ENCODE data around the gene ETV3L. TPM values are rescaled to one million over a fixed set of nuclear protein-coding genes. Genes with fewer than 3 reads are reported as not detected.
"Not testable (repeated sequence)": the region's sequence is repeated elsewhere in the genome, so short reads cannot be mapped to it uniquely, and the experiment has no call there.

The ETV3L gene
- total and polyA plus RNA-seq, 3 donors from 2014 or later, result 0.16 TPM; not detected in 2

DNA sequence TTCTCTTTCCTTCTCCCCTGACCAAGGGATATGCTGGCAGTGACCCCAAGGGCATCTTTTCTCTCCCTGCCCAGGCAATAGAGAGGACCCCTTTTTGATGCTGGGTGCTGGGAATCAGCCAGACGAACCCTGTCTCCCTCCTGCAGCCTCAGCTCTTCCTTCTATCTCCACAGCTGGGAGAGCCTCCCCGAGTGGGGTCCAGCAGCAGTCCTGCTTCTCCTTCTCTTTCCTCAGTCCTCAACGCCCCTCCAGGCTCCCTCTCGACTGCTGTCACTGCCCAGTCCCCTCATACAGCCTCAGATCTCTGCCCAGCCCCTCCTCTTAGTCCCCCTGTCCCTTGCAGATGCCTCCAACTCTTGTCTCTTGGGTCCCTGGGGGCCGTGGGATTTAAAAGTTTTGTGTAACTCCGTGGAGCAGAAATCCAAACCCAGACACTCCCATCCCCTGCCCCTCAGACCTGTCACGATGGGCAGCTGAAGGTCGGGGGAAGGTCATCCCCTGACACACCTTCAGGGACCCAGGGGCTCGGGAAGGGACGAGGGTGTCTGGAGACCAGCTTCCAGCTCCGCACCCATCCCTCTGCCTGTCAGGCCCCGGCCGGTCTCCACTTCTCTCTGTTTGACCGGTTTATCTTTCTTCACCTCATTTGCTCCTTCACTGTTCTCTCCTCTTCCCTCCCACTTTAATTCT lies 5.8 kb upstream of the ETV3L start:
- intact Hi-C loops (cut with DNase I; ENCODE audit: low total_unique reads), result no loop called here
- WGBS, 2 donors, result 72 to 73% methylated on average over 14 of the region's 14 CpGs
- DNase-seq, result no peak
- Histone ChIP-seq H3K4me1 (no peaks in the 10 kb centered on the region), H3K4me3 (no peak overlapping the region), H3K9me3 (no peaks in the 10 kb centered on the region), H3K27me3 (no peaks in the 10 kb centered on the region), H3K27ac (no peak overlapping the region), H3K36me3 (ENCODE audit: low read depth, missing control alignments) (no peaks in the 10 kb centered on the region)
- TF ChIP-seq POLR2A (IDR thresholded peaks at IDR 0.05), result no peak
- no peak for TF ChIP-seq CTCF (IDR thresholded peaks at IDR 0.05)

- intact Hi-C loops (cut with DNase I; ENCODE audit: low total_unique reads), result no loop called here
These were observed 5.1 kb upstream of the ETV3L start for GRCh38 chr1:157104598-157105293.

GRCh38 chr1:157103268-157103667 lies 3.7 kb upstream of the ETV3L start:
- intact Hi-C loops (cut with DNase I; ENCODE audit: low total_unique reads), result no loop called here
- H3K27ac ChIP-seq, result no peak overlapping the region
- no peaks in the 10 kb centered on the region for H3K36me3 ChIP-seq (ENCODE audit: low read depth, missing control alignments)
- H3K9me3 ChIP-seq, result no peaks in the 10 kb centered on the region
- no peaks in the 10 kb centered on the region for H3K4me1 ChIP-seq
- no peak overlapping the region for H3K4me3 ChIP-seq
- no peaks in the 10 kb centered on the region for H3K27me3 ChIP-seq
- TF ChIP-seq CTCF (IDR thresholded peaks at IDR 0.05) (no peak), POLR2A (IDR thresholded peaks at IDR 0.05) (no peak)
- WGBS, 2 donors, result 56 to 61% methylated on average over 5 of the region's 5 CpGs
- no peak for DNase-seq

More at GRCh38 chr1:157104598-157105293, 5.1 kb upstream of the ETV3L start:
- H3K27me3 ChIP-seq, result no peaks in the 10 kb centered on the region
- no peaks in the 10 kb centered on the region for H3K36me3 ChIP-seq (ENCODE audit: low read depth, missing control alignments)
- DNase-seq, result no peak
- no peak overlapping the region for H3K4me3 ChIP-seq
- no peaks in the 10 kb centered on the region for H3K9me3 ChIP-seq
- no peak overlapping the region for H3K27ac ChIP-seq
- no peaks in the 10 kb centered on the region for H3K4me1 ChIP-seq
- TF ChIP-seq POLR2A (IDR thresholded peaks at IDR 0.05), result no peak
- TF ChIP-seq CTCF (IDR thresholded peaks at IDR 0.05), result no peak
- 85 to 86% methylated on average over 6 of the region's 6 CpGs for WGBS, 2 donors

GRCh38 chr1:157101149-157101548 lies 1.5 kb upstream of the ETV3L start:
- DNase-seq, result no peak
- no peak for TF ChIP-seq POLR2A (IDR thresholded peaks at IDR 0.05)
- TF ChIP-seq CTCF (IDR thresholded peaks at IDR 0.05), result no peak
- H3K9me3 ChIP-seq, result no peaks in the 10 kb centered on the region
- no peaks in the 10 kb centered on the region for H3K27me3 ChIP-seq
- H3K4me3 ChIP-seq, result no peak overlapping the region
- H3K27ac ChIP-seq, result no peak overlapping the region
- no peaks in the 10 kb centered on the region for H3K36me3 ChIP-seq (ENCODE audit: low read depth, missing control alignments)
- intact Hi-C loops (cut with DNase I; ENCODE audit: low total_unique reads), result no loop called here
- H3K4me1 ChIP-seq, result no peaks in the 10 kb centered on the region
- 86 to 91% methylated on average over 4 of the region's 4 CpGs for WGBS, 2 donors

GRCh38 chr1:157098987-157099632 lies 498 bp downstream of the ETV3L start:
- H3K9me3 ChIP-seq; H3K4me3 ChIP-seq; H3K27me3 ChIP-seq; H3K4me1 ChIP-seq; H3K36me3 ChIP-seq (ENCODE audit: low read depth, missing control alignments); intact Hi-C loops (cut with DNase I; ENCODE audit: low total_unique reads); DNase-seq; H3K27ac ChIP-seq: not testable (repeated sequence)
- WGBS, 2 donors, result 90 to 94% methylated on average over 8 to 17 of the region's 17 CpGs

Measured in testis (tissue), 3 donors.